HG03135 (cell line): ENCODE data around the gene ZNF888.
A peak's percentile ranks its signal among the peaks of the same experiment; 100 is the strongest.
"Not testable (repeated sequence)": the region's sequence is repeated elsewhere in the genome, so short reads cannot be mapped to it uniquely, and the experiment has no call there.

Experiments used
- ATAC-seq: cut with Tn5 transposase; IDR thresholded peaks from one replicate; pipeline ENCODE4 v1.9.1; 2021; ENCODE audit warnings: mild to moderate bottlenecking, moderate library complexity; ENCODE audit not compliant: unreplicated experiment

Gene ZNF888

GRCh38 chr19:52880895-52881389, 42.3 kb downstream of the ZNF888 start:
- ATAC-seq = no peak

DNA sequence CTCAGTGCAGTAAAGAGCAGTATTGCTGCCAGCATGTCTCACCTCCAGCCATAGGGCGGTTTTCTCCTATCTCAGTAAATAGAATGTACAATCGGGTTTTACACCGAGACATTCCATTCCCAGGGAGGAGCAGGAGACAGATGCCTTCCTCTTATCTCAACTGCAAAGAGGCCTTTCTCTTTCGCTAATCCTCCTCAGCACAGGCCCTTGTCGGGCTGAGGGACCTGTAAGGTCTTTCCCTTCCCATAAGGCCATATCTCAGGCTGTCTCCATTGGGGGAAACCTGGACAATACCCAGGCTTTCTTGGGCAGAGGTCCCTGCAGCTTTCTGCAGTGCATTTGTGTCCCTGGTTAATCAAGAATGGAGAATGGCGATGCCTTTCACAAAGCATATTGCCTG, 50.2 kb downstream of the ZNF888 start:
- not testable (repeated sequence) for ATAC-seq

DNA sequence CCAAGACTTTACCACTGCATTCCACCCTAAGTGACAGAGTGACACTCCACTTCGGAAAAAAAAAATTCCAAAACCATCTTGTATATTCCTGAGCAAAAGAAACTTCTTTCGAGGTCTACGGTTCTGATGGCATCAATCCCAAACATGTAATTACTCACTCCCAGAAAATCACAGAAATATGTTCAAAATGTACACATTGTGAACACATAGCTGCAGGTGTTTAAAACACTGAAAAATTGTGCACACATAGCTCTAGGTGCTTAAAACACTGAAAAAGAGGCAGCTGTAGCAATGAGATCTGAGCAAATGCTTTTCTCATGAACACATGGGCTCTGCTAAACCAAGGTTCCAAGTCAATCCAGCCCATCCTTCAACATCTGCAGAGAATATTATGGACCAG, 51.8 kb downstream of the ZNF888 start:
- no peak for ATAC-seq

GRCh38 chr19:52868031-52868430, 55.2 kb downstream of the ZNF888 start:
- not testable (repeated sequence) for ATAC-seq

GRCh38 chr19:52857378-52858191, 65.6 kb downstream of the ZNF888 start, which contains the start of gene ZNF468:
ZNF468 (minus strand) TSS chr19:52857619; CDS start chr19:52854272, 3,347 bp downstream.
- peak; percentile 97 for ATAC-seq

DNA sequence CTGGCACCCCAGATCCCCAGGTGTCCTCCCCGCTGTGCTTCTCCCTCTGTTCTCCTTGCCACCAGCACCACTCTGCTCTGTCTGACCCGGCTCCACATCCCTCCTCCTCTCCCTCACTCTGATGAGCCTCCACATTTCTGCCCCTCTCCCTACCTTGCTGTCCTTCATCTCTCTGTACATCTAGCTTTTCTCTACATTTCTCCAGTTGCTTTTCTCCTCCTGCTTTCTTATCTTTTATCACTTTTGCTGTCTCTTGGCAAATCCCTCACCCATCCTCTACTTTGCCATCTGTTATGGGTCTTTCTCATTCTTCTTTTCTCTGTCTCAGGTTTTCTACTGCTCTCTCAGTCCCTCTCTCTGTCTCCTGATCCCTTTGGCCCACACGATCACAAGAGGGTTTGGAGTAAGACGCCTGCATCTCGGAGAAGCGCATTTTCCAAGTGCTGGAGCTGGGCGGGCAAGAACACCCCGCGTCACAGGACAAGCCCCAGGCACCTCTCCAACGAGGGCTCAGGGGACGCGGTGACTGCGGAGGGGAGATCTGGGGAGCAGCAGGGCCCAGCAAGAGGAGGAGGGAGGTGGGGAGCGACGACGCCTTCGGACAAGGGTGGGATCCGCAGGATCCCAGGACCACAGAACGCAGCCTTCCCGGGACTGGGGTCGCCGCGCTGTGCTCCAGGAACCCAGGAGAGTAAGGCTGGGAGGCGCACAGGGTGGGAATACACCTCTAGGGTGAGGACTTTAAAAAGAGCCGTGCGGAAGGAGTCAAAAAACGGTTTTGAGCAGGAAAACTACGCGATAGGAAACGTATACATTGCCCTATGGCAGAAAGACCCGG, 66.5 kb downstream of the ZNF888 start:
- peak; percentile 7 for ATAC-seq
